Fibroblast of skin of abdomen (primary cell): Measurements from ENCODE around the gene MSTO1. TPM values are rescaled to one million over a fixed set of nuclear protein-coding genes. Genes with fewer than 3 reads are reported as not detected.
"Not testable (repeated sequence)": the region's sequence is repeated elsewhere in the genome, so short reads cannot be mapped to it uniquely, and the experiment has no call there.

ENCODE experiments used
- DNase-seq: peaks from one replicate; pipeline ENCODE4 v3.0.0-alpha.2; 2013
- polyA plus RNA-seq, 2 experiments: library from polyadenylated mRNA; unstranded; fragments of 120-200 nt; gene quantifications; one replicate each; pipeline ENCODE4 v1.2.1, GENCODE V29; 2013; ENCODE audit not compliant: insufficient read length in 2 of 2

Gene MSTO1
- 47.1 TPM for polyA plus RNA-seq (2013, experiment 1 of 2; ENCODE audit: insufficient read length)
- 45.3 TPM for polyA plus RNA-seq (2013, experiment 2 of 2; ENCODE audit: insufficient read length)

DNA sequence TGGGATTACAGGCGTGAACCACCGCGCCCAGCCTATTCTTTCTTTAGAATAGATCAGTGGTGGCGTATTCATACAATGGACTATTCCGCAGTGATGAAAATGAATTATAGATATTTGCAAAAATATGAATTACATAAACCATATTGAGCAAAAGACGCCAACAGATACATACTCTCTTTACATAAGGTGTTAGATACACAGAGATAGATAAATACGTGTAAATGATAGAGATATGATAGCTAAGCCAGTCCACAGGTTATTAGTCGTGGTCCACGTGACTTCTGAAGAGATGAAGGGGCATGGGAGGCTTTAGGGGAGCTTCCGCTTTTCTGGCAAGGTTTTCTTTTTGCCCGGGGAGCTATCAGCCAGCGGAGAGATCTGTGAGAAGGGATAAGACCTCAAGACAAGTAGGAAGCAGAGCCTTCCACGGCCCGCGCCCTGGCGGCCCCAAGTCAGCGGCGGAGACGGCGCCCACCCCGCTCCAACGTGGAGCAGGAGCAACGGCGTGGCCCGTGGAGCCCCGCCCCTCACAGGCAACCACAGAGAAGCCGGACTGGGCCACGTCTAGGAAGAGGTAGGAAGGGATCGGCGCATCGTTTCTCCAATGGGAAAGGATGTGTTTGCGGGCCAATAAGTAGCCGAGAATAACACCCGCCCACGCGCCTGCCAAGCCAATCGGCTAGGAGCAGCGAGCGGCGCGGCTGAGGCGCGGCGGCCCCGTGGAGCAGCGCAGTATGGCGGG, at the start of gene MSTO1:
MSTO1 (plus strand) TSS at position 704 of the 742 bp plus-strand sequence; CDS start at position 735, 31 bp downstream.
- peak; percentile 98 for DNase-seq

- DNase-seq = not testable (repeated sequence)
Measured at GRCh38 chr1:155561779-155562580, 48.0 kb upstream of the MSTO1 start.

DNA sequence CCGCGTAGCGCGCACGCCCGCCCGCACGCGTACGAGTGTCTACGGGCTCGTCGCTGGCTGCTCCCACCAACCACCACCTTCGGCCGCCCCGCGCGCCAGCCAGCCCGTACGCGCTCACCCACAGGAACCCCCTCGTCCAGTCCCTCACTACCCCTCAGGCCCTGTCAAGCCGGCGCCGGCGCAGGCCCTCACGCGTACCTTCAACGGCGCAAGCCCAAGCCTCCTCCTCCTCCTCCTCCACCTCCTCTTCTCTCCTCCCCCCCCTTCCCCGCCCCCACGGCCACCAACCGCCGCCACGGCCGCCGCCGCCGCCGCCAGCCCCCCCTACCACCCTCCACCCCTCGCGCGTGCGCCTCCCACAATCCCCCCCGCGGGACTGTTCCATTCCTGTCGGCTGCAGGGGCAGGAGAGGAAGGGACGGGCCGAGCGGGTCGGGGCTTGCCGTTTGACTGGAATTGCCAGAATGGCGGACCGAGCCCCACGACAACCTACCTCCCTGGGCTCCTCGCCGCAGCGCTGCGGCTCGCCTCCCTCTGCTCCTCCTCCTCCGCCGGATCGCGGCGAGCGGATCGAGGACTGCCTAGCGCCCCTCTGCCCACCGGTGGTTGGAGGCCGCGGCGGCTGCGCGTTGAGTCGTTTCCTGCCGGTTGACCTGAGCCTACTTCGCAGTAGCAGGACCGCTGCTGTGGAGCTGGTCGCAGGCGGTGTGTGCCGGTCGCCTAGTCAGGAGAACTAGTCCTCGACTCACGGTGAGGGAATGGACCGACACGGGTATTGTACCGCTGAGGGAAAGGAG, 47.2 kb upstream of the MSTO1 start, which contains the start of gene ASH1L:
ASH1L (minus strand) TSS at position 223 of the 796 bp plus-strand sequence. CDS start 41,284 bp downstream, outside the sequence.
- DNase-seq = peak; percentile 95

DNA sequence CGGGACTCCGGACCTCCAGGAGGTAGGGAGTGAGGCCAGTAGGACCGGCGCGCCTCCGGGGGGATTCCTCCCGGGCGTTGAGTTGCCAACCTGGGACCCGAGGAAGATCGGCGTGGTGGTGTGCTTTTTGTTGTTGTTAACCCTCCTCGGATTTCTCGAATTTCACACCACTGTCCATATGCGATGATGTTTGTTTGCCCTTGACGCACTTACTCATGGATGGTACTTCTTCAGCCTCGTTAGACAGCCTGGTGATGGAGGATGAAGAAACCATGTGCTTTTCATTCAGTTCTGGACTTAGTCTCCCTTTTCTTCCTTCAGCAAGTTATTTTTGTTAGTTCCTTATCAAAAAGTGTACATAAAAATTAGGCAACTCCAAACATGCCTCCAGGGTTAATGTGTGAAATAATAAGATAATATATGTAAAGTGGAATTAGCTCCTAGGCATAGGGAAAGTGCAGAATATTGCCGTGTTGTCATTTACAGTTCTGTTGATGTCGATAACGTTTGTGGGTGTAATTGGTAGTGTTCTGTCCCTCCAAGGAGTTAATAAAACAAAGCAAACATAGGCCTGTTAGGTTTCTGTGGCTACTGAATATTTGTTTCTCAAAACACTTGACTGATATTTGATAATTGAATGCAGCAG, 46.5 kb upstream of the MSTO1 start:
- not testable (repeated sequence) for DNase-seq

- DNase-seq = no peak
Measured at GRCh38 chr1:155569988-155570592, 39.9 kb upstream of the MSTO1 start.

DNA sequence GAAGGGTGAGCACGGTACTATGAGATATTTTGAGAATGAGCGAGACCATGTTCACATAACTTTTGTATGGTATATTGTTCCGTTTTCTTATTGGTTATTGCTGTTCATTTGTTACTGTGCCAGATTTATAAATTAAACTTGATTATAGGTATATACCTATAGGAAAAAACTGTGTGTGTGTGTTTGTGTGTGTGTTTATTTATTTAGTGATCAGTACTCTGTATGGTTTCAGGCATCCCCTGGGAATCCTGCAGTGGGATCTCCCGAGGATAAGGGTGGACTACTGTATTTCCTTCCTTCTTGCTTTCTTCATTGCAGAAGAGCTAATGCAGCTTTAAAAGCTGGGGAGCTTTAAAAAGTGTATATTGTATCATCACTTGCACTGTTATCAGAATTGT, 39.4 kb upstream of the MSTO1 start:
- DNase-seq = no peak

DNA sequence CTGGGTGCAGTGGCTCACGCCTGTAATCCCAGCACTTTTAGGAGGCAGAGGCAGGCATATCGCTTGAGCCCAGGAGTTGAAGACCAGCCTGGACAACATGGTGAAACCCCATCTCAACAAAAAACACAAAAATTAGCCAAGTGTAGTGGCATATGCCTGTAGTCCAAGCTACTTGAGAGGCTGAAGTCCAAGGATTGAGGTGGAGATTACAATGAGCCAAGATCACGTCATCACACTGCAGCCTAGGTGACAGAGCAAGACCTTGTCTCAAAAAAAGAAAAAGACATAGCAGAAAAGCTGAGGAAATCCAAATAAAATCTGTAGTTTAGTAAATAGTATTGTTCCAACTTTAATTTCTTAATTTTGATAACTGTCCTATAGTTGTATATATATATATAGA, 35.9 kb upstream of the MSTO1 start:
- no peak for DNase-seq

GRCh38 chr1:155575608-155576007, 34.4 kb upstream of the MSTO1 start:
- not testable (repeated sequence) for DNase-seq

DNA sequence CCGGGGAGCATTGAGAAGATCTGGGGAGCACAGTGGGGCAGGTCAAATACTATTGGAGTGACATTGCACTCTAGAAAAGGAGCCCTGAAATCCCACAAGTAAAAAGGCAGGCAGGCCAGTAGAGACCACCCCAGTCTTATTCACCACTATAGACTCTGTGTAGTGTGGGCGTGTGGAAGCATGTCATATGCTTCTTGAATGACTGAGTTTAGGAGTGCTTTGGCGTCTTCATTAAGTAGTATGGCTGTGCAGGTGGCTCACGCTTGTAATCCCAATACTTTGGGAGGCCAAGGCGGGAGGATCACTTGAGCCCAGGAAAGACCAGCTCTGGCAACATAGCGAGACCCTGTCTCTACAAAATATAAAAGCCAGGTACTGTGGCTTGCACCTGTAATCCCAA, 26.2 kb upstream of the MSTO1 start:
- not testable (repeated sequence) for DNase-seq

- not testable (repeated sequence) for DNase-seq
Measured at GRCh38 chr1:155589282-155589681, 20.7 kb upstream of the MSTO1 start.

DNA sequence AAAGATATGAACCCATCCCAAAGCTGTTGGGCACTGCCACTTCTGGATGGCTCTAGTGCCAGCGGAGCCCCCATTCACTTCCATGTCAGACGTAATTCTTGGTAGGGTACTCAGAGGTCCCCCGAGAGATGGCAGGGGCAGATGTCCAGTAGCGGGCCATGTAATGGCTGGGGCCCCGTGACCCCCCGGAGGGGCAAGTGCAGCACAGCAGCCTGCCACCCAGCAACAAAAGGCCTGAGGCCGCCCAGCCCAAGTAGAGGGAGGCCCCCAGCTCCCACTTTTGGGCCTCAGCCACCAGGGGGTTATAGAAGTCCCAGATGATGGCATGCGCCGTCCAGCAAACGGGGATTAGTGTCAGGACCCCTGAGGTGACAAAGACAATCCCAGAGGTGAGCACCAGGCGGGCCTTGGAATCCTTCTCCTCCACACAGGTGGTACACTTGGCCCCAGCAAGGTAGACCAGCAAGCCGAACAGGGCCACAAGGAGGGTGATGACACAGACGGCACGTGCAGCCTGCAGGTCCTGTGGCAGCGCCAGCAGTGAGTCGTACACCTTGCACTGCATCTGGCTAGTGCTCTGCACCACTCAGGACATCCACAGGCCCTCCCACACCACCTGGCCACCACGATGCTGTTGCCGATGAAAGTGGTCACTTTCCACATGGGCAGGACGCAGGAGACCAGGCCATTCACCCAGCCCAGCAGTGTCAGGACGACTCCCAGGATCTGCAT, 19.3 kb upstream of the MSTO1 start:
- DNase-seq = not testable (repeated sequence)

- DNase-seq = peak; percentile 54
Measured at GRCh38 chr1:155591770-155592169, 18.2 kb upstream of the MSTO1 start.

- DNase-seq = not testable (repeated sequence)
Measured at GRCh38 chr1:155595877-155596474, 14.0 kb upstream of the MSTO1 start.

DNA sequence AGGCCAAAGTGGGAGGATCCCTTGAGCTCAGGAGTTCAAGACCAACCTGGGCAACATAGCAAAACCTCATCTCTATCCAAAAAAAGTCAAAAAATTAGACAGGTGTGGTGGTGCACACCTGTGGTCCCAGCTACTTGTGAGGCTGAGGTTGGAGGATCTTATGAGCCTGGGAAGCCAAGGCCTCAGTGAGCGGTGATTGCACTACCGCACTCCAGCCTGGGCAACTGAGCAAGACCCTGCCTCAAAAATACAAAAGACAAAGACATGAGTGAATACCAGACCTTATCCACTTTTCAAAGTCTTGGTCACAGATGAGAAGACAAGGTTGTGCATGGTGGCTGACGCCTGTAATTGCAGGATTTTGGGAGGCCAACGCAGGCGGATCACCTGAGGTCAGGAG, 13.2 kb upstream of the MSTO1 start:
- DNase-seq = no peak

- DNase-seq = peak; percentile 42
Measured at GRCh38 chr1:155598842-155599331, 11.1 kb upstream of the MSTO1 start.

DNA sequence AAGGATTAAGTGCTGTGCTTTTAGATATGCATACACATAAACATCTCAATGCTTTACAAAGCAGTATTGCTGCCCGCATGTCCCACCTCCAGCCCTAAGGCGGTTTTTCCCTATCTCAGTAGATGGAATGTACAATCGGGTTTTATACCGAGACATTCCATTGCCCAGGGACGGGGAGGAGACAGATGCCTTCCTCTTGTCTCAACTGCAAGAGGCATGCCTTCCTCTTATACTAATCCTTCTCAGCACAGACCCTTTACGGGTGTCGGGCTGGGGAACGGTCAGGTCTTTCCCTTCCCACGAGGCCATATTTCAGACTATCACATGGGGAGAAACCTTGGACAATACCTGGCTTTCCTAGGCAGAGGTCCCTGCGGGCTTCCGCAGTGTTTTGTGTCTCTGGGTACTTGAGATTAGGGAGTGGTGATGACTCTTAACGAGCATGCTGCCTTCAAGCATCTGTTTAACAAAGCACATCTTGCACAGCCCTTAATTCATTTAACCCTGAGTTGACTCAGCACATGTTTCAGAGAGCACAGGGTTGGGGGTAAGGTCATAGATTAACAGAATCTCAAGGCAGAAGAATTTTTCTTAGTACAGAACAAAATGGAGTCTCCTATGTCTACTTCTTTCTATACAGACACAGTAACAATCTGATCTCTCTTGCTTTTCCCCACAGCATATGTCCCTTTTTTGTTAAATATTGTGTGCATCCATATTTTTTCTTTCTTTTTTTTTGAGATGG, 10.0 kb upstream of the MSTO1 start:
- not testable (repeated sequence) for DNase-seq

DNA sequence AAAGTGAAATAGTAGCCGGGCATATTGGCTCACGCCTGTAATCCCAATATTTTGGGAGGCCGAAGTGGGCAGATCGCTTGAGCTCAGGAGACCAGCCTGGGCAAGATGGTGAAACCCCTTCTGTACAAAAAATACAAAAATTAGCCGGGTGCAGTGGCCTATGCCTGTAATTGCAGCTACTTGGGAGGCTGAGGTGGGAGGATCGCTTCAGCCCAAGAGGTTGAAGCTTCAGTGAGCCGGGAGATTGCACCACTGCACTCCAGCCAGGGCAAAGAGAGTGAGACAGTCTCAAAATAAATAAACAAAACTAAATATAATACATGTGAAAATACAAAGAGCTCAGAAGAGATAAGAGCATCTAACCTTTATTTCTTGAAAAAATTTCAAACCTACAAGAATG, 2.3 kb upstream of the MSTO1 start:
- no peak for DNase-seq

DNA sequence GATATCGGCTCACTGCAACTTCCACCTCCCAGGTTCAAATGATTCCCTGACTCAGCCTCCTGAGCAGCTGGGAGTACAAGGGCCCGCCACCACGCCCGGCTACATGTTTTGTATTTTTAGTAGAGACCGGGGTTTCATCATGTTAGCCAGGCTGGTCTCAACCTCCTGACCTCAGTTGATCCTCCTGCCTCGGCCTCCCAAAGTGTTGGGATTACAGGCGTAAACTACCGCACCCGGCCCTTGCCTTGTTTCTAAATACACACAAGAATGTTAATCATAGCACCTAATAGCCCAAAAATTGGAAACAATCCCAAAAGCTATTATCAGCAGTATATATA, 1.2 kb upstream of the MSTO1 start:
- no peak for DNase-seq

GRCh38 chr1:155610257-155610647, 234 bp downstream of the MSTO1 start:
- DNase-seq = not testable (repeated sequence)

- DNase-seq = not testable (repeated sequence)
Measured at GRCh38 chr1:155613226-155613625, 3.2 kb downstream of the MSTO1 start.
